AG09319 (cell line): ENCODE results near the gene SCN2A.
A peak's percentile ranks its signal among the peaks of the same experiment; 100 is the strongest.
"Not testable (repeated sequence)": the region's sequence is repeated elsewhere in the genome, so short reads cannot be mapped to it uniquely, and the experiment has no call there.

Experiments
- DNase-seq: peaks from one replicate; pipeline ENCODE4 v3.0.0-alpha.2; 2010; ENCODE audit warnings: low read depth; ENCODE audit errors: extremely low read depth
- CTCF ChIP-seq: IDR thresholded peaks from 2 replicates; pipeline ENCODE4 v1.5.1; 2011; ENCODE audit warnings: low read depth, mild to moderate bottlenecking, inconsistent platforms, low read length, moderate library complexity

SCN2A gene

GRCh38 chr2:165369898-165370296, 130.7 kb downstream of the SCN2A start:
- TF ChIP-seq CTCF: no peak
- no peak for DNase-seq

GRCh38 chr2:165371356-165371755, 132.1 kb downstream of the SCN2A start:
- TF ChIP-seq CTCF: no peak
- DNase-seq: no peak

- TF ChIP-seq CTCF: no peak
- peak; percentile 12 for DNase-seq
These were observed 134.2 kb downstream of the SCN2A start for GRCh38 chr2:165373278-165374010.

- no peak for DNase-seq
- TF ChIP-seq CTCF: no peak
These were observed 137.4 kb downstream of the SCN2A start for GRCh38 chr2:165376571-165376975.

GRCh38 chr2:165382362-165382761, 143.1 kb downstream of the SCN2A start:
- DNase-seq: no peak
- TF ChIP-seq CTCF: no peak

- no peak for DNase-seq
- TF ChIP-seq CTCF: no peak
These were observed 151.7 kb downstream of the SCN2A start for GRCh38 chr2:165390875-165391274.

GRCh38 chr2:165391791-165392190, 152.6 kb downstream of the SCN2A start:
- TF ChIP-seq CTCF: no peak
- DNase-seq: no peak

- DNase-seq: not testable (repeated sequence)
These were observed 159.4 kb downstream of the SCN2A start for GRCh38 chr2:165398603-165399002.
